HG03565 (cell line): Measurements from ENCODE around the gene SLITRK2.

Source experiments
- ATAC-seq: cut with Tn5 transposase; IDR thresholded peaks from one replicate; pipeline ENCODE4 v1.9.1; 2021; ENCODE audit warnings: mild to moderate bottlenecking, moderate library complexity; ENCODE audit not compliant: unreplicated experiment

SLITRK2 gene

GRCh38 chrX:145848857-145849256 is 31.2 kb downstream of the SLITRK2 start:
- no peak for ATAC-seq

- no peak for ATAC-seq
Observed at GRCh38 chrX:145853181-145853580, 35.6 kb downstream of the SLITRK2 start.

GRCh38 chrX:145856181-145856580 is 38.6 kb downstream of the SLITRK2 start:
- no peak for ATAC-seq

- no peak for ATAC-seq
Observed at GRCh38 chrX:145861818-145862217, 44.2 kb downstream of the SLITRK2 start.

- ATAC-seq, result no peak
Observed at GRCh38 chrX:145865082-145865481, 47.5 kb downstream of the SLITRK2 start.
